HG03066 (cell line): Measurements from ENCODE around the gene SAMD7.
A peak's percentile ranks its signal among the peaks of the same experiment; 100 is the strongest.

Experiments
- ATAC-seq: cut with Tn5 transposase; IDR thresholded peaks from one replicate; pipeline ENCODE4 v1.9.1; 2021; ENCODE audit warnings: low read depth; ENCODE audit not compliant: unreplicated experiment

SAMD7 gene, protein sequence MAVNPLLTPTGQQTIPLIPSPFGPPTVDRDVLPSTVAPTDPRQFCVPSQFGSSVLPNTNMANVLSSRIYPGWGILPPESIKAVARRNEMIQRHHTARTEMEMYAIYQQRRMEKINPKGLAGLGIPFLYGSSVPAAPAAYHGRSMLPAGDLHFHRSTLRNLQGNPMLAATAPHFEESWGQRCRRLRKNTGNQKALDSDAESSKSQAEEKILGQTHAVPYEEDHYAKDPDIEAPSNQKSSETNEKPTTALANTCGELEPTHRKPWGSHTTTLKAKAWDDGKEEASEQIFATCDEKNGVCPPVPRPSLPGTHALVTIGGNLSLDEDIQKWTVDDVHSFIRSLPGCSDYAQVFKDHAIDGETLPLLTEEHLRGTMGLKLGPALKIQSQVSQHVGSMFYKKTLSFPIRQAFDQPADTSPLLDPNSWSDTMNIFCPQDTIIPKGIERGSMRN

DNA sequence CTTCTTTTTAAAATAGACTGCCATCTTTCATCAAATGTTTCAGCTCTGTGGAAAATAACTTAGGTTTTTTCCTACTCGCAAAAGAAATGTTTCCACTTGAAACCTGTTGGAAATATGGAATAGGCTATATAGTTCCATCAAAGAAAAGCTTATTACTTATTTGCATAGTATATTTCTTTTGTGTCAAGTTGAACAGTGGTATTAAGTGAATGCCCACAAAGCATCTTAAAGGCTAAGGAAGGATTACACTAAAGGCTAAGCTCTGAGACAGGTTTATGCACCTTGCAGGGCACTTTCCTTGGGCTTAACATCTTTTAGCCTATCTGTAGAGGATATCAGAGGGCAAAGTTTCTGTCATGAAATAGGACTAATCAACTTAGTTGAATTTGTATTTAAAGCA is at the start of gene SAMD7:
Gene SAMD7 (plus strand): TSS at position 301 of the 400 bp plus-strand sequence. CDS start 7,927 bp downstream, outside the sequence.
- no peak for ATAC-seq

DNA sequence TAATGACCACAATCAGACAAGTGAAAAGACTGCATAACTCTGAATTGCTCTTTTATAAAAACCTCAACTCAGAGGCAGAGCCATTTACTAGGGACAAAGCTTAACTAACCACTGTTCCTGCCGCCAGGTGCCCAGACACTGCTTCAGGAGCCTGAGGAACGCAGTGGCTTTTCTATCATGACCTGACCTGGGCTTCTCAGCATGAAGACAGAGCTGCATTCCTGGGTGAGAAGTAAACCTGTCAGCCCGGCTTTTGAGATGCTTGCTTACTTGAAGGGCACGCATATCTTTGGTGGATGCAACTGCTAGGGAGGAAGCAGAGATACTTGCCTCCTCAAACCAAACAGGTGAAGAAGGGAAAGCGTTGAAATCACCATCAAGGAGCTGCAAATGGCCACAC is 49.5 kb upstream of the SAMD7 start:
- no peak for ATAC-seq

DNA sequence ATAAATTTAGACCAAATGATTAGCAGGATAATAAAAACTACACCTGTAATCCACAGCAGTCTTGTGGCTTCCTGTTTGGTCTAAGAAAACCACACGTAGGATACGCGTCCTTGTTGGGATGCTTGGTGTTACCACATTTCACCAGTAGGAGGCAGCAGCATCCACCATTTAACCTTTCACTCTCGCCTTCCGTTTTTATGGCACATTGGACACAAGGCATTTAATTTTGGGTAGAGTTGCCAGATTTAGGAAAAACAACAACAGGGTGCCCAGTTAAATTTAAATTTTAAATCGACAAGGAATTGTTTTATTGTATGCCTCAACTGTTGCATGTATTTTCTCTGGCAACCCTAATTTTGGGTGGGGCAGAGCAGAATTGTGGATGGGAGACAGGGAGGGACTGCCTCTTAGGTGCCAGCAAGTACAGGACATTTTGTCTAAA is 47.9 kb upstream of the SAMD7 start:
- ATAC-seq = no peak

DNA sequence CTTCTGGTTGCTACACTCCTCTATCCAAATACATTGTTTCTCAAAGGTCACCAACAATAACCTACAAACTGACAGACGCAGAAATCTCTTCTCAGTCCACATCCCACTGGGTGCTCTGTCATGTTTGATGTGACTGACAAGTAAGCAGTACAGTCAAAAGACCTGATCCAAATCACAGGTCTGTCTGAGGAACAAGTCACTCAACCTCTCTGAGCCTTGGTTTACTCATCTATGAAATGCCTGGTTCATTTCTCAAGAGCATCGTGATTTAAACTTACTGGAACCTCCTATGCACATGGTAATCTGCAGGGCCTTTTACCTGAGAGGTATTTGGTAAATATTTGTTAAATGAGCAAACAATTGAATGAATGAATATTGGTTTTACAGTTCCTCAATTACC is 47.1 kb upstream of the SAMD7 start:
- no peak for ATAC-seq

DNA sequence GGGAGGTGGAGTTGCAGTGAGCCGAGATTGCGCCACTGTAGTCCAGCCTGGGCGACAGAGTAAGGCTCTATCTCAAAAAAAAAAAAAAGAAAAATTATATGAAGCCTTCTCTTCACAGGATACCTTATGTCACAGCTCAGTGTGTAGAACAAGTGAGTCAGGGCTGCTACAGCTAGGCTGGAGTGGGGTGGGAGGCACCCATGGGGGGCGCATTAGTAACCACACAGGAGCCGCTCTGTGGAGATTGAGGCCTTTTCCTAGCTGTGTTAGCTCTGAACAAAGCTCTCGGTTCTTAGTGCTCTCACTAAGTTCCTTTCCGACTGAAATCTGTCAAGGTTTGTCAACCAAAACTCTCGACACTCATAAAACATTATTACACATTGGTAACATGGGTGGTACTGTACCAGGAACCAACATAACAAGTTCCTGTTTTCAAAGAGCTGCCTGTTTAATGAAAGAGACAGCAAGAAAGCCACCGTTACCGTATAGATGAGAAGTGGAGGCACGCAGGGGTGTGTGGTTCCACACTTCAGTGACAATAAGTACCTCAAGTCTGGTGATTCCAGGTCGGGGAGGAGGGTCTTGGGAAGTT is 46.1 kb upstream of the SAMD7 start:
- peak; percentile 58 for ATAC-seq

DNA sequence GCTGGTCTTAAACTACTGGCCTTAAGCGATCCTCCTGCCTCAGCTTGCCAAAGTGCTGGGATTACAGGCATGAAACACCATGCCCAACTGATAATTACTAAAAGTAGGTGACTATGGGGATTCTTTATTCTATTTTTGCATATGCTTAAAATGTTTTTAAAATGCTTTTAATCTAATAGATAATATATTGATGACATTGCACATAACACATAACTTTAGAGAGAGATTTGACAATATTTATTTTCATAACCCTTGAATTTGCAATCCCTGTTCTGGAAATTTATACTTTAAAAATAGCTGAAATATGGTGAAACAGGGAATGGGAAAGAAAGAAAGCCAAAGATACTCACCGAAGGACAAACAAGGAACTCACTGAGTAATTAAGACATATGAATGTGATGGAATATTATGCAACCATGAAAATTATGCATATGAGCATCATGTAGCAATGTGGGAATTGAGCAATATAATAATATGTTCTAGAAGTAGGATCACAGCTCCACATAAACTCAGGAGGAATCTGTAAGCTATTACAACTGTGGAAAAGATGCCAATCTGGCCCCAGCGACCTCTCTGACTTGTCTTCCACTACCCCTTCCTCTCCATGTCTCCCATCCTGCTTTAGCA is 43.7 kb upstream of the SAMD7 start:
- no peak for ATAC-seq

DNA sequence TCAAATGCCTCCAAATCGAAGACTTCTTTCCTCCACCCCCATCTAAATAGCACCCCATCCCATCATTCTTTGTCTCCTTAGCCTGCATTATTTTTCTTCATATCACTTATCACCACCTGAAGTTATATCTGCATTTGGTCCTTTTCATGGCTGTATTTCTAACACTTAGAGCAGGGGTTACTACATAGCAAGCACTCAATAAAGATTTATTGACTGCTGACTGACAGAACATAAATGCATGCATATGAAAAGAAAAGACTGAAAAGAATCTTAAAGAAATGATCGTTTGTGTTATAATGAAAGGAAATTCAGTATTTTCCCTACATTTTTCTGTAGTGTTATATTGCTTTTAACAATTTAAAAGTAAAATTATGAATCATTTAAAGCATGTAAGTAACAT is 43.0 kb upstream of the SAMD7 start:
- no peak for ATAC-seq

DNA sequence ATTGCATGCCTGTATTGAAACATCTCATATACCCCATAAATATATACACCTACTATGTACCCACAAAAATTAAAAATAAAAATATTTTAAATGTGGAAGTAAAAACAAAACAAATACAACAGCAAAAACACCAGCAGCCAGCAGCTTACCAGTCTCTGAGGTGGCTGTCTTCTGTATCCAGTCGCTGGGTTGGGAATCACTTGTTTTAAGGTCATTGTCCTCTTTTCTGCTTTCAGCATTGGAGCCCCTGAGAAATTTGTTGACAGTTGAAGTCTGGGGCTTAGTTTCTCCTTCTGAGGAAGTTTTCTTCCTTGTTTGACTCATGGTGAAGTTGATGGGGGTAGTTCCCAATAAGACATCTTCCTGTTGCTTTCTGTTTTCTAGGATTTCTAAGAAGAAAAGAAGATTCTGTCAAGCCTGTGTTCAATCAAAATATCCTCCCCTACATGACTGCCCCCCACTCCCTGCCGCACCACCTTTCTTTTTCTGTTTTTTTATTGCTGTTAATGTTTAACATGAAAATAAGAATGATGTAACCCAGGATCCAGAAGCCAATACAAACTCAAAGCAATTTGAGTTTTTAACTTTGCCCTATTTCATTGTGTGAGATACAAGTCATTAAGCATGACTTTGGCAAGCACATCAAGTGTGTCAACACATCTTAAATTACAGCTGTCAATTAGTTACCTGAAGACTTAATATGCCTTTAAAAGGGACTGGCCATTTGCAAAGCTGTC is 41.7 kb upstream of the SAMD7 start, which contains the start of gene LRRC31:
Gene LRRC31 (minus strand): TSS at position 452 of the 737 bp plus-strand sequence. CDS start 128 bp downstream, at position 324.
- no peak for ATAC-seq

DNA sequence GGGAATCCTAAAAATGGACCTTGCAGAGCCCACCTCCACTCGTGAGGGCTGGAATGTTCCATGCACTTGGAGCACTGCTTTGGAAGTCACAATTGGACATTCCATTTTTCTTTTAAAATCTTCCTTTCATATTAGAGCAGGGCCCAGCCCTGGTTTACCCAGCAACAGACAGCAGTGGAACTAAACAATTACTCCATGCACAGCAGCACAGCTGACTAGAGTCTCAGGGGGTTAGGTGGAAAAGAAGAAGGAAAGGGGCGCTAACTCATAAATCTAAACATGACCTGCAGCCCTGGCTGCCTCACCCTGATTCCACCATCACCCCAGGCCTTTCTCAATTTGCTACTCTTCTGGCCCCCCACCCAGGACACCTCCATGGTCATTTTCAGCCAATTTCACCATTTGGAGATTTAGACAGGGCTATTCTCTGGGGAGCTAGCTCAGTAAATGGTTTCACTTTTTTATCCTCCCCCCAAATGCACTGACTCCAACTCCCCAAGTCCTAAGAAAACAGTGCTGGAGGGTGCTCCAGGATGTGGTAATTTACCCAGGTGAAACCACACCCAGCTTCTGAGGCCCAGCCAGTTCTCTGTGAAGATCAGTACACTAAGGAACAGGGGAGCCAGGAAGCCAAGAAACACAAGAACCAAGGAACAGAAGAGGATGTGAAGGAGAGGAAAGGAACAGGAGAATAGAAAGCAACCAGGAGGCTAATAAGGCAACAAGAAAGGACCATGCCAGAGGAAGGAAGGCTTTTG is 40.1 kb upstream of the SAMD7 start:
- ATAC-seq = no peak

DNA sequence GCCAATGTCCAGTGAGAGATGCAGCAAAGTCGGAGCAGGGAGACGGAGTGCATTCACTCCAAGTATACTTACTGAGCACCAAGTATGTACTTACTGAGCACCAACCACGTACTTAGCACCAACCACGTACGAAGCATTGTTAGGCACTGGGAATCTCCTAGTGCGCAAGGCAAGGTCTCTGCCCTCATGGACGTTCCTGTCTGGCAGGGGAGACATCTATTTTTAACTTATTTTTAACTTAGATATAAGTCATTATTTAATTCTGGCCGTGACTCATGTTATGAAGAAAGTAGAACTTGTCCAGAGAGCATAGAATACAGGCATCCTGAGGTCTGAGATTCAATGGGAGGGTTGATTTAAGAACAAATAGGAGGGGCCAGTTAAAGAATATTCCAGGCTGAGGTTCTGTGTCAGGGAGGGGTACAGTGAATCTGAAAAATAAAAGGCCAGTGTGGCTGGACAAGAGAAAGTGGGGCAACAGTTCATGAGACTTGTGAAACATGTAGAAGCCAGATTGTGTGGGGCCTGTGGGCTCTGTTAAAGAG is 32.3 kb upstream of the SAMD7 start:
- ATAC-seq = no peak

DNA sequence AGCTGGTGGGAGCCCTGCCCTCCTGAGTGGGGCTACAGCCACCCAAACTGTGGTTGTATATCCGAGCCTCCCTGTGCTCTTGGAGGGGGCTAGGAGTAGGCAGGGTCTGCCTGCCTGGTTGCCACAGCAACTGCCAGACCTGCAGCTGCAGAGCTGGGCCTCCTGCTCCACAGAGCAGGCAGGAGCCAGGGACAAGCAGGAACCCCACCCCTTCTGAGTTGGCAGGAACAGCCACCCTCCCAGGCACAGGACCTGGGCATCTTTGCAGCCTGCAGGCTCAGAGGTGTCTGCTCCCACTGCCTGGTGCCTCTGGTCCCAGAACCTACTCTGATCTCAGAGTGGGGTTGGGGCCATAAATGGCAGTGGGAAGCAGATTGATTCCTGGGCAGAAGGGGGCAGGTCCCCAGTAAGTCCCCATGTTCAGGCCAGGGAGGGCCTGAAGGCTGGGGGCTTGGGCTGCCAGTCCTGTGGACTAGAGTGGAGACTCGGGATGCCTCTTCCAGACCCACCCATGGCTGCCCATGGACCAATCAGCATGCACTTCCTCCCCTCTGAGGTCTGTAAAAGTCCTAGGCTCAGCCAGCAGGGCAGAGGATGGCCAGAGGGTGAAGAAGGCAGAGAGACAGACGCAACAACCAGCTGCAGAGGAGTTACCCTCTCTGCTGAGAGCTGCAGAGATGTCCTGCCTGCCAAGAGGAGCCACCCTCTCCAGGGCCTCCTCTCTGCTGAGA is 31.4 kb upstream of the SAMD7 start:
- no peak for ATAC-seq

DNA sequence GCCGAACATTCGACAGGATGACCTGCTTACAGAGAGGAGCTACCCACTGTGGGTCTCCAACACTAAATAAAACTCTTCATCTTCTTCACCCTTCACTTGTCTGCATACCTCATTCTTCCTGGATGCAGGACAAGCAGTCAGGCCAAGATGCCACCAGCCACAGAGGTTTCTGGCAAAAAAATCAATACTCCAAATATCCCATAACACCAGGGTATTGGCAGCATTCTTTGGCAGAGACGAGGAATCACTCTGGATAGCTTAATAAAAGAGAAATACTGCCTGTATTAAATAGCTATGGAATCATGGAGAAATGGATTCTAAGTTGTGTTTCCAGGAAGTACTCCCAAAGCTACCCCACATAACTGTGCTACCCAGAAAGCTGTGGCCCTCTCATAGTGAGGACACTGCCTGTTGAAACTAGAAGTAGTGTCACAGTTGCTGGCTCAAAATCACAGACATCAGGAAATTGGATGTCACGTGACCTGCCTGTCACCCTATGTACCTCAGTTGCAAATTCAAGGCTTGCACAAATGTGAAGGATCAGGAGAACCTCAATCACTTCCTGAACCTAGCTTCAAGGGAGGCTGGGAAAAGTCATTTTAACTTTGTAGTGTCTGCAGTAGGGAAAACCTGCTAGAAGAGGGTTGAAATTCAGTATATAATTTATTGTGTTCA is 30.7 kb upstream of the SAMD7 start:
- no peak for ATAC-seq

DNA sequence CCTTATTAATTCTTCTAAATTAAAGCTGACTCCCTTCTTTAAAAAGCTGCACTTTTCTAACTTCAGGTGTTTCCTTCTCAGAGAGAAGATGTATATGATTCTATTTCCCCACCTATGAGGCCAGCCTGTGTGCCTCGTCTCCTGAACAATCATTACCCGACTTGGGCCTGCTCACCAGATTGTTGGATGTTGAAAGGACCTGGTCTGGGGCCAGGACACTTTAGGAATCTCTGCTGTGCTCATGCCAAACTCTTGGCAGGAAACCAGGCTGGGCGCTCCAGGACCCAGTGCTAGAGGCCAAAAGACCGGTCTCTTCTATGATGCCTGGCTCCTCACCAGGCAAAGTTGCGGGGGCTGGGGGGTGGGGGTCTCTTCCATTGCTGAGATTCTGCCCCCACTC is 24.7 kb upstream of the SAMD7 start:
- ATAC-seq = no peak

DNA sequence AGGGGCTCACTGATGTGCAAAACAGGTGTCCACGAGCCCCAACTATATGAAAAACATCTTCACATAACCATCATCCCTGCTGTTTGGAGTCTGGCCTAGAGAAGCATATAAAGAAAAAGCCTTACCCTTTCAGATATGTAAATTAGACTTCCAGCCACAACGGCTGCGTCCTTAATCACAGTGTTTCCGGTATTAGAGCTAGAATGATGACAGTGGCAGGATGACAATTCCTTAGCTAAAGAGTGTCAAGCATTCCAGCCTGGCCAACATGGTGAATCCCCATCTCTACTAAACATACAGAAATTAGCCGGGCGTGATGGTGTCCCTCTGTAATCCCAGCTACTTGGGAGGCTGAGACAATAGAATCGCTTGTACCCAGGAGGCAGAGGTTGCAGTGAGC is 19.5 kb upstream of the SAMD7 start:
- no peak for ATAC-seq

DNA sequence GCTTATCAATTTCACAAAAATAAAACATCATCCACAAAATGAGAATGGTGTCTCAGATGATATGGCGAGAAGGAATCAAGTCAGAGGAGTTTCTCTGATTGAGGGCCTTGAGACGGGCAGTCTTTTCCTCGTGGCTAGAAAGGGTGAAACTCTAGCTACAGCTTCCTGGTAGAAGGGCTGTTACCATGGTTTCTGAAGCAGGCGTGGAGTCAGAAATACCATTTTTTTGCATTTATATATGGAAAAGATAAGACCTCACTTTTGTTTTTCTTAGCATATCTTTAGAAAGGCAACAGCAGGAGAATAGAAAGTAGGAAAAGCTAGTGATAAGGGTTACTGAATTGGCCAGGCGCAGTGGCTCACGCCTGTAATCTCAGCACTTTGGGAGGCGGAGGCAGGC is 17.3 kb upstream of the SAMD7 start:
- ATAC-seq = no peak

DNA sequence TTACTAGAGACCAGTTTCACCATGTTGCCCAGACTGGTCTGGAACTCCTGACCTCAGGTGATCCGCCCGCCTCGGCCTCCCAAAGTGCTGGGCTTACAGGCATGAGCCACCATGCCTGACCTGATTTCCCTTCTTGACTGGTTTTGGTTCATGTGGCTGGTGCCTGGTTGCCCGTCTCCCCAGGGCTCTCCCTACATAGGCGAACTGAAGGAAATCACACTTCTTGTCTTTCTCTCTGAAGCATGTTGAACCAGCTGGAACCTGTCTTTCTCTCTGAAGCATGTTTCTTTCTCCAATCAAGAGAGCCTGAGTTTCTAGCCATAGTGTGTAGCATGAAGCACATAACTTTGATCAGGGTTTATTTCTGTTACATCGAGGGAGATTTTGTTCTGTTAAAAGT is 16.3 kb upstream of the SAMD7 start:
- ATAC-seq = no peak

DNA sequence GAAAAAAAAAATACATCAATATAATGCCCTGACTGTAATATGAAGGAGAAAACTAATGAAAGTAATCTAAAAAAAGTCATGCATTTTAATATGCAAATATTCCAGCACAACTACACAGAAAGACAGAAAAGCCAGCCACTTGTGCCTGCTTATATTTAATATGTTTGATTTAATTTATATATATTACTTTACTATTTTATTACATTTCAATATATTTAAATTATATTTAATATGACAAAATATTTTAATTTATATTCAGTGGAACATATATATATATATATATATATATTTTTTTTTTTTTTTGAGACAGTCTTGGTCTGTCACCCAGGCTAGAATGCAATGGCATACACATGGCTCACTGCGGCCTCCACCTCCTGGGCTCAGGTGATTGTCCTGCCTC is 14.1 kb upstream of the SAMD7 start:
- ATAC-seq = no peak

DNA sequence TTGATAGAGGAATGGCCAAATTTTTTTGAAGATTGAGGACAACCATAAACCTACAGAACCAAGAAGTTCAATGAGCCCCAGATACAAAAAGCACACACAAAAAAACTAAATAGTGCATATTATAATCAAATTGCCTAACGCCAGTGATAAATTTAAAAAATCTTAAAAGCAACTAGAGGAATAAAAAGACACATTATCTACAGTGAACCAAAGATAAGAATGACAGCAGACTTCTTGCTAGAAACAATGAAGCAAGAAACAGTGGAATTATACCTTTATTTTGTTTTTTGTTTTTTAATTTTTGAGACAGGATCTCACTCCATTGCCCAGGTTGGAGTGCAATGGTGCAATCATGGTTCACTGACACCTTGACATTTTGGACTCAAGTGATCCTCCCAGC is 9.9 kb upstream of the SAMD7 start:
- no peak for ATAC-seq

DNA sequence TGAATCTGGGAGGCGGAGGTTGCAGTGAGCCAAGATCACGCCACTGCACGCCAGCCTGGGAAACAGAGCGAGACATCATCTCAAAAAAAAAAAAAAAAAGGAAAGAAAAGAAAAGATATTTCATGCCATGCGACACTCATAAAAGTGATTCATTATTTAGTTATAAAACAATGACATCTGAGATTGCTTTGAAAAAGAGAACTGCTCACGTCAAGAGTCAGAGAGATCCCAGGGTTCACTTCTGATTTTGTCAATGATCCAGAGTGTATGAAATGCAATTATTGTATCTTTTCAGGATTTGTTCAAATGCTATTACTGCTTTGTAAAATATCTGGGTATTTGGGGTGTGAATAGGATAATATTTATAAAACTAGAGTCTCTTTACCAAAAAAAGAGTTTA is 6.0 kb upstream of the SAMD7 start:
- no peak for ATAC-seq
